Suppressor macrophage (primary cell): Measurements from ENCODE around the gene NEBL.

Experiments used
- DNase-seq, 4 experiments: peaks; one replicate each; pipeline ENCODE4 v3.0.0-alpha.2; 2020 to 2022

NEBL gene

DNA sequence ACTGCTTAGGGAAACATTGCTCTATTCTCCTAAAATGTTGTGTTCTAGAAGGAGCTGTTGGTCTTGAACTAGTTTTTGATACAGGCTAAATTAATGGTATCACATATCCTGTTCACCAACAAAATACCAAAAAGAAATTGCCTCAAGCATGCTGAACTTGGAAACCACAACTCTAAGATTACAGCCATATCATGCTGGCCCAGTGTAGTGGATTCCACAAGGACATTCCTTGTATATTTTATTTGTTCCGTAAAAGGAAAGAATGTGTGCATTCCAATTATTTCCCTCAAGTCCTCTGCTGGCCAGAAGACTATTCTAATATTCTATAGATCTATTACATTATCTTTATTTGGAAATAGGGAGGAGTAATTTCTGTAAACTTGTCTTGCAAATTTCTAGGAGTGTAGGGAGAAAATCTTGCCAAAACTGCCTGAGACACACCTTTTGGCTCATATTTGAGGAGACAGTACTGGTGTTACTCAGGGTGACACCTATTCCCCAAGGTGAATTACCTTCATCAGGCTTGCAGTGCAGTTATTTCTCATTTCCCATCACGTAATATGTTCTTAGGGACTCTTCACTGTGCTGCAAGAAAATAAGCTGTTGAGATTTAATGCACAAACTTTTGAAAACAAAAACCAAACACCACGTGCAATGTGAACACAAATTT is 1.9 kb upstream of the NEBL start:
- no peak for DNase-seq

DNA sequence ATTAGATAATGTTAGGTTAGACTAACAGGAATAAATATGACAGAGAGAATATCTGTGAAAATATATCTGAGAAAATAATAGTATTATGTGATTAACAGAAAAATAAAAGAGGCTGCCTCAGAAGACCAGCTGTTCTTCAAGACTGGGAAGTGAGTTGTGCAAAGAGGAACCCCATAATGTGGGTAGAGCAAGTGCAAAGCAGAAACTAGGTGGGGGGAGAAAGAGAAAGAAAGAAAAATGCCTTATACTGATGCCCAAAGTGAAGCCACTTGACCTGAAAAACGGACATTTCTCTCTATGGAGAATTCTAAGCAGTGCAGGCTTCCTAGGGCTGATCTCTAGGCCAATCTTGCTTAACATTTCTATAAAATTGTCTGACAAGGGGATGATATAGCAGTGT is 3.8 kb downstream of the NEBL start:
- peak in 1 of 4 experiments; percentile 4 for DNase-seq

DNA sequence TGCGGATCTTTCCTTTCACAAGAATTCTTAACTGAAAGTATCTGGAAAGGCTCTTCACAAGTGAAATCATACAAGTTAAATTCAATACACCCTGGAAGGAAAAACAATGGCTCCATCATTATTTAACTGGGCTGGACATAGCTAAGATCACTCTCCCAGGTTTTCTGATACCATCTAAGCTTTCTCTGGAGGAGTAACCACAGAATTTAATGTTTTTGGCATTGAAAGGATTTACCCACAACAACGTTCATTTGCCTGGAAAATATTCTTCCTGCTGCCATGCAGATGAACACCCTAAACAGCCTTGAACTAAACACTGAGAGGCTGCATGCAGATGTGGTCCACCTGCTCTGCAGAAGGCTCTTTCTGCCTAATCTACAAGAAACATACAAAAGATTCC is 4.3 kb downstream of the NEBL start:
- DNase-seq: no peak

DNA sequence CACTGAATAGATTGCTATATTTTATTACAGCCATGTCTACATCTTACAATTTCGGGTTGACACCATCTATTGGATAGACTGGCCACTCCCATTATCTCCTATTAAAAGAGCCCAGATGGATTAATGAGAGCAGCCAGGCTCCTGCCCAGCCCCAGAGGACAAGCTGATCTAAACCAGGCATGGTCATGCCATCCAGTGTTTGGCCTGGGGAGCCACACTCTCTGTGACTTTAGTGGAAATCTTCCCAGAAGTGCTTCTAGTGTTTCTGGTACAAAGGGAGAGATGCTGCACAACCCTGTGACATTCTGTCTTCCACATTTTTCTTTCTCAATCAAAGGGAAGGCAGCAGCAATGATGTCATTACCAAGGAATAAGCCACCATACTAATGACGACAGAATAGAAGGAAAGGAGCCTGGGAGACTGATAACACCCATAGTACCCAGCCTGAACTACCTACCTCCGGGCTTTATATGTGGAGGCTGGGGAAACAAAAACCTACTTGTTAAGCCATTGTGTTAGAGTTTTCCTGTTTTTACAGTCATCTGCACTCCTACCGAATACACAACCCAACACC is 5.0 kb downstream of the NEBL start:
- DNase-seq: no peak

DNA sequence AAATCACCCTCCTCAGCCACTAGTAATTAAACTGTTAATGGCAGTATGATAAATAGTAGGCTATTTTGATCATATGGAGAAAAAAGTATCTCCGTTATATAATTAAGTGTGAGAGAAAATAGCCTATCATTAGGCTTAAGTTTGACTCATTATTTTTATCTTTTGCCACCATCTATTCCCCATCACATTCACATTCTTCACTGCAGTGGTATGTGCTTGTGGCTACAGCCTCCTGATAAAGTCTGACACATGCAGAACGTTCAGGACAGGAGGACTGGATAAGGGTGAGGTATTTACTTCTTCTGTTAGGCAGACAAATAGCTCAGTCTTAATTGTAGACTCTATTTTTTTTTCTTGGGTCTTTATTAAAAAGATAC is 5.8 kb downstream of the NEBL start:
- no peak for DNase-seq

DNA sequence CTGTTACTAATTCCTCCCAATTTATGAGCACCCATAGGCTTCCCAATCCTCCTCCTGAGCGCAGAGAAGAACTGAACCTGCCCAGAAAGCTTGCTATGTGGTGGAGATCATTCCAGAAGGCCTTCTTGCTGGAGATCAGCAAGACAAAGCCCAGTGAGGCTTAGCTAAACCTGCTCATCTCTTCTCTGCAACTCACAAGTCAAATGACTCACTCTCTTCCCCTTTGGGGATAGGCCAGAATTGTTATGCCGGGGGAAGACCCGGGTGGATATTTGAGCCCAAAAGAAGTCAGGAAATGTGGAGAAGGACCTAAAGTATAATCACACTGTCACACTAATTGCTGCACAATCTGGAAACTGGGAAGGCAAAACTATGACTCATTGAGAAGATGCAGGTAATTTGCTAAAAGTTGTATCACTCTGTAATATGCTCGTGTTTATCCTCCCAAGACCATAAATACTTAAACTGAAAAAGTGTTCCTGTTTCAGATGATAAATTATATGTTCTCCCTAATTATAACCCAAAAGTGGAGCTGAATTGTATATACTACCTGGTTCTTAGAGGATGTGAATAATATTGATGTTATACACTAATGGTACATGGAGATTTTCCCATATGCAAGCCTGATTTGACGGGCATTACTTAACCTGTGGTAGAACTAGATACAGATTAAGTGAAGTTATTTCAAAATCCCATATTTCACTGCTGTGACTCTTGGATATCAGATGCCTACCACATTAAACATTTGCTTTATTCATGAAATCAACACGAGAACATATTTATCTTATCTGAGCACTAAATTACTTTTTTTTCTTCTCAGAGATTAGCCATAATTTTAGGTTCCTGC is 6.4 kb downstream of the NEBL start:
- DNase-seq: no peak

DNA sequence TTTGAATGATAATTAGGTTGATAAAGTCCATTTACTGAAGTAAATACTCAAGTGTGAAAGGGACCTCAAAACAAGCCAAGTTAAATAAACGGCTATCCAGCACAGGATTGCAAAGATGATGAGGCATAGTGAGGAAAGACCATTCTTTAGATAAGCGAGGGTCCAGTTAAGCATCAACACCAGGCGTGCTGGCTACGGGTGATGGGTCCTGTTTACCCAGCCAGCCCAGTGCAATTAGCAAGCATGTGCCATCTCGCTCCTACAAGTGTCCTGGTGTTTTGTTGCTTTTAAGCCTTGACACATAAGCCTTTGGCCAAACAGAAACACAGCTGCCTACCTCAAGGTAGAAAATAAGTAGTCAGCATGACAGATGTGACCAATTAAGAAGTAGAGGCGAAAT is 7.1 kb downstream of the NEBL start:
- DNase-seq: no peak

DNA sequence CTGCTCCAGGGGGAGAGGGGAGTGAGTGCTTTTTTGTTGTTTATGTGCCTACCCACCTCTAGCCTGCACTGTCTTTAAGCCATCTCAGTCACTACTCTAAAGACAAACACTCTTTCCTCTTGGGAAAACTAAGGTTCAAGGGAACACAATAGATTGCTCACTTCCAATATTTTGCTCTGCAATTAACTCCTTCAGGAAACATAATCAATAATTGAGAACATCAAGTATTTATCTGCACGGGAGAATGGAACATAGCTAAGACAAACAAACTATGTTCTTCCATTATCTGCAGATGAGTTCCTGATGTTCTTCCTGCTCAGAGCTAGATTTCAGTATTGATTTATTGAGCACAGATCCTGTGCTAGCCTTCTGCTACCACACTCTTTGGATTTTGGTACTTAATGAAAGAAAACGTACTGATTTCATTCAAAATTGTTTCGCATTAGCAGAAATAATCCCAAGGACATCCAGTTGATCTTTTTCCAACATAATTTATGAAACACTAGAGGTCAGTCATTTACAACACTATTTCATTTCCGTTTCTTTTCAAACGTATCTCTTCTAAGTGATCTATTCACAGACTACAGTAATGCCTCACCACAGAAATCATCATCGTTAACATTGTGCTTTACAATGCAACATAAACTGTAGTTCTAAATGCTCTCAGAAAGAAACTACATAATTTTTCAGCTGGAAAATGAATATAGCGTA is 8.3 kb downstream of the NEBL start:
- no peak for DNase-seq

DNA sequence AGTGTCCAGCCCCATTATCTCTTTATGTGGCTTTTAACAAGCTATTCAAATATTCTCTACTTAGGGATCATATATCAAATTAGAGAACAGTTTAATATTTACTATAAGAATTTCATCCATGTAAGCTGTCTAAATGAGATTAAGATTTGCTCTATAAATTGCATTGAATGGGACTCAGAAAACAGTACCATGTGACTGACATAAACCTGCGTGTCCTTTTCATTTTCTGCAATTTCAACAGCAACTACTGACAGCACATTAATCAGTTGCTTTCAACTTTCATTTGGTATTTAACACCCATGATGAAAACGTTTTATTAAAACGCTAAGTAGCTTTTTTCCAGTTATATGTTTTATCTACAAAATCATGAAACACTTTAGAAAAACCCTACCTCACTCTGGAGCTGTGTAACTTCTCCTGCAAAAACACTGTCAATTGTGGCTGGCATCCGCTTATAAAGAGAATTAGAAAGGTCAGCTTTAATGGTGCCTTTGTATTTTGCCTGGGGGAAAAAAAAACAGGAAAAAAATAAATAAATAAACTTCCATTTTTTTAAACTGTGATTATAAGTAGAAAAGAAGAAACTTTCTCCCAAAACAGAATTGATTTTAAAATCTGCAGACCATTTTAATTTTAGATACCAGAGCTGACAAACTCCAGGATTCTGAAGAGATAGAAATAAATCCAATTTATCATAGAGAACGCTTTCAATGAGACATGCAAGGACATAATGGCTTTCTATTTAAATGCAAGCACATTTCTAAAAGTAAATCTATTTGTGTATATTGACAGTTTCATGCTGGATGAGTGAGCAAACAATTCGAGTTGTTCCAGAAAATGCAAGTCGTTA is 9.2 kb downstream of the NEBL start:
- no peak for DNase-seq

DNA sequence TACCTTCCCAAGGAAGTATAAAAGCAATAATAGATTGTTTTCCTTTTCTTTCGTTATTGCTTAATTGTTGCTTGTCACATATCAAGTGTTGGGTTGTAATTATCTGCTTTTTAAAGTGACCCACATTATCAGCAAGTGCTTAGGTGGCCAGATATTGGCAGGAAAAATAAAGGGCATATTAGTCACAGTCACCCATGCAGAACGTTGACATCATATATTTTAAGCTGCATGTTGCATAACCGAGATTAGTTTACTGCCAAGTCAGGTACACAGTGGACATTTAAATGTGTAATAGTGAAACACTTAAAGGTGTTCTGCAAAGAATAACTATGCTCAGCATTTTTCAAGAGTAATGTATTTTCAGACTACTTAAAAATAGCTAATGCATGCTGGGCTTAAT is 11.4 kb downstream of the NEBL start:
- DNase-seq: no peak

DNA sequence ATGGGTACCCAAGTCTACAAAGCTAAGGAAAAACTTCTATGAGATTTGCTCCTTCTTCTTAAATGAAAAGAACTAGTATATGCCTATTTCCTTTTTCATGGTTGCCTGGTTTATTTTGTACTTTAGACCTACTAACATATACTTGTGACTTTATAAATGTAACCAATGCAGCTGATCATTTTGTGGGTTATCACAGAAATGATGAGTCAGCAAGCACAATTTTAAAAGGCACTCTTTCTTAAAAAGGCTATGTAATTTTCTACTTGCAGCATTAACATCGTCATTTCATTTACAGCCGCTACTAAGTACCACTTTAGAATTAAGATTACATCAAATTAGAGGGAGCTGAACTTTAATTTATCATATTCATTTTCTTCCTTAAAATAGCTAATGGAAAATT is 13.6 kb downstream of the NEBL start:
- DNase-seq: no peak

DNA sequence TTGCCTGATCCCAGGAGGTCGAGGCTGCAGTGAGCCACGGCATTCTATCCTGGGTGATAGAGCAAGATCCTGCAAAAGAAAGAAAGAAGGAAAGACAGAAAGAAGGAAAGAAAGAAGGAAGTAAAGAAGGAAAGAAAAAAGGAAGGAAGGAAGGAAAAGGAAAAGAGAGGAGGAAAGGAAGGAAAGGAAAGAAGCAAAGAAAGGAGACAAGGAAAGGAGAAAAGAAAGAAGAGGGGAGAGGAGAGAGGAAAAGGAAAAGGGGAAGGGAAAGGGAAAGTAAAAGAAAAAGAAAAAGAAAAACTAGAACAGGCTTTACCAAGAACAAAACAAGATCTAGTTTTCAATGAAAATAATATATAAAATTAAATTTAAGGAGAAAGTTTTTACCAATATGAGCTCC is 15.0 kb downstream of the NEBL start:
- no peak for DNase-seq

DNA sequence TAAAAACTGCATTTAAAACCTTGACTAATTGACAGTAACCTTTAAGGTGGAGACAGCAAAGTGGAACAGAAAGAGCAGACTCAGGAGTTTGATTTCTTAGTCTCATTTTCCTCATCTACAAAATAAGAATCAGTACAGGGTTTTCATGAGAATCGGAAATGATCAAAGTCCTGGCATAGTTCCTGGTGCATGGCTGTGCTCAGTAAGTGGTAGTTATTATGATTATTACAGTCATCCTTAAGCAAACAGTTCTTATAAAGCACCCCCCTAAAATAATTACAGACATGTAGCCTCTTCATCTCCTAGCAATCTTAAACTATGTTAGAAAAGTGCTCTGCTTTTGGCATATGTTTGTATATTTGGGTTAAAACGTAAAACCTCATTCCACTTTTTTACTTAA is 18.0 kb downstream of the NEBL start:
- no peak for DNase-seq

DNA sequence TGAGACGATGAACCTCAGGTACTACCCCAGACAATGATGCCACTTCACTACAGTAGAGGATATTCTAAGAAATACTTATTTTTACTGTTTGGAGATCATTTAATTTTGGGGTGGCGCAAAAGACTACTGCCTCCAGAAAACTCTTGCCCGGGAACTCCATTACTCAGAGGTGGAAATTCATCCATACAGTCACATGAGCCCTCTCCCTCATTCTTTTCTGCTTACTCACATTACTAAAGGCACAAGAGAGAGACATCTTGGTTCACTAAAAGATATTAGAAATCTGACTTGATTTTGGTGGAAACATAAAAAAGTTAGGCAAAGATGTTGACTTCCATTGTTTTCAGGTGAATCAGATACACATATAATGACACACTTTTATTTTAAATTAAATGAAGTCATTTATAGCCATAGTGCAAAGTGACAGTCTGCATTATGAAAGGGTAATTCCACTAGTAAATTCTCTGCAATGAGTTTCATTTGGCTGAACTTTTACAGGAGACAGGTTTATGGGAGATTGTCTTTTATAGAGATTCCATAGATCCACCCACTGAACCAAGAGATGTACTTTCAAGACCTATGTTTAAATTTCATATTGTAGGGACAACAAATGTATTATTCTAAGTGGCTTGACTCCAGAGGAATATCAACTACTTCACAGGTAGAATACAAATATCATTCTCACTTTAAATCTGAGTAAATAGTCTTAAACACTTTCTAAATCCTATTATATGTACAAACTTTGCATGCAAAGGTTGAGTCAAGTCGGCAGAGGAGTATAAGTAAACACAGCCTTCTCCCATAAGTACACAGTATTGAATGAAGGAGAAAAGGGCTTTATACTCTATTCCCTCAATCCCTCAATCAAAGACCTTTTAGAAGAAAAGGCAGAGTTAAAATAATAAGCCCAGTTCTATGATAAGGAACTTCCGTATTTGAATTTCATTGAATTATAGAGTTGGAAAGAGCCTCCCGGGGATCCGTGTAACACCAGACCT is 18.8 kb downstream of the NEBL start:
- no peak for DNase-seq

DNA sequence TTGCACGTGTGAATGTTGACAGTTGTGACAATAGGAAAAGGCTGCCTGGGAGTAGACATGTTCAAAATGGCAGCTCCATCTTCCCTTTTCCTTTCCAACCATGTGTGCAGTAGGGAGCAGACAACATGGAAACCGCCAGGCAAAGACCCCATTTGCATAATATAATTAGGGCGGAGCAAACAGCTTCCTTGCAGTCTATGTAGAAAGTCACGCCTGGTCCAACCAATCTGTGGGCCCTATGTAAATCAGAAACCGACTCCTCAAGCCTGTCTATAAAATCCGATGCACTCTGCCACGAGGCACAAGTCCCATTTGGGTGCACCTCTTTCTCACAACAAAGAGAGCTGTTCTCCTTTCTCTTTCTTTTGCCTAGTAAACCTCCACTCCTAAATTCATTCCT is 19.6 kb downstream of the NEBL start:
- no peak for DNase-seq

DNA sequence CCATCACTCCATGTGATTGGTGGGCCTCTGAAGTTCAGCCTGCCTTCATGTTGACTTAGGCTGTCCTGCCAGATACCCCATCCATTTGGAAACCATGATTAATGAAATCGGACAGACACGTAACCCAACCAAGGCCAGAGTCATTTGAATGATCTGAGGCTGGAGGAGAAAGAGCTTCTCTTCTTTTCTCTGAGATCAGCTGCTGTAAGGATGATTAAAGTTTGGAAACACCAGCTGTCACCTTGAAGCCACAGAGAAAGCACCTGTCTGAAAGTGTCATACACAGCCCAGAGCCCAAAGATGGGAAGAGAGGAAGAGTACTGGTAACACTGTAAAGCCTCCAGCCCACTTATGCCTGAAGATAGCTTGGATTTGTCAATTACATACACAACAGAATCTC is 22.9 kb downstream of the NEBL start:
- DNase-seq: no peak

DNA sequence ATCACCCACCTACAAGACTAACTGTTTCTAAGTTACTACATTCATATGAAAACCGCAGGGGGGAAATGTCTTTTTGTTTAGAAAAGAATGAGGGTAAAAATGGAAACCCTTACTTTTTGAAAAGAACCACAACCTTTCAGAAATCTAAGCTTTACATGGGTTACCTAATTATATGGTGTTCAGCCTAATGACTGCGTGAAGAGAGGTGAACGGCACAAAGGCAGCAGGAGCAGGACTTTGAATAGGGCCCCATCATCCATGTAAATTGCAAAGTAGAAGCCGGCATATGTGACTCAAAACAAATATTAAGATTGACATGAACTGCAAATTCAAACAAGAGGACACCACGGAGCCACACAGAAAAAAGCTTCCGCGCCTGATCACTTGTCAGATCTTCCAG is 25.1 kb downstream of the NEBL start:
- DNase-seq: no peak

DNA sequence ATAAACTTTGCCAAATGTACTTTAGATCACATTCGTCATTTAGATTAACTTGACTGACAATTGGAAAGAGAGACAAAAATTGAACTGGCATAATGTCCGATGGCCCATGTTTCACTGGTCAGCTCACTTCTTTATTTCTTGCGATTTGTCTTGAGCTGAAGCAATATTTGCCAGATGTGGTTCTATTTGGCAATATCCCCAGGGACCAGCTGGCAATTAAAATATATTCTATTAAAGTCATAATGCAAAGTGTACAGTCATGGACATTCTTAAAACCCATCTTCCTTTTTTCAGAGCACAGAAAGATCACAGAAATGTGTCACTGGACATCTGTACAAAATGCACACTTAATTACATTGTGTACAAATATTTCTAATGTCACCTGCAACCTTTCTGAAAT is 26.3 kb downstream of the NEBL start:
- no peak for DNase-seq

DNA sequence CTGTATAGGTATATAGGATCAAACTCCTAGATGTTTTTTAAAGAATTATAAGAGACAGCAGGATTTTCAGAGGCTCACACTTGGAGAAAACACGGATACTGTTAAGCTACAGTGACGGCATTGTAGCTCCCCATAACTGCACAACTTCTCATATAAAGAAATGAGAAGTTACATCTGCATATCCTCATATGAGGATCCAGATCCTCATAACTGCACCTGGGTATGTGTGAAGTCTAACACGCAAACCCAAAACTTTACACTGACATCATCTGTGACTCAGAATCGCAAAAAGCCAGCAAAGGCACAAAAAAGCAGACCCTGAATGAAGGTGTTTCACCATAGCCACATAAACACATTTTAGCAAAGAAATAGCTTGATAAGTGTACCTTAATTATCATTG is 34.1 kb downstream of the NEBL start:
- no peak for DNase-seq

DNA sequence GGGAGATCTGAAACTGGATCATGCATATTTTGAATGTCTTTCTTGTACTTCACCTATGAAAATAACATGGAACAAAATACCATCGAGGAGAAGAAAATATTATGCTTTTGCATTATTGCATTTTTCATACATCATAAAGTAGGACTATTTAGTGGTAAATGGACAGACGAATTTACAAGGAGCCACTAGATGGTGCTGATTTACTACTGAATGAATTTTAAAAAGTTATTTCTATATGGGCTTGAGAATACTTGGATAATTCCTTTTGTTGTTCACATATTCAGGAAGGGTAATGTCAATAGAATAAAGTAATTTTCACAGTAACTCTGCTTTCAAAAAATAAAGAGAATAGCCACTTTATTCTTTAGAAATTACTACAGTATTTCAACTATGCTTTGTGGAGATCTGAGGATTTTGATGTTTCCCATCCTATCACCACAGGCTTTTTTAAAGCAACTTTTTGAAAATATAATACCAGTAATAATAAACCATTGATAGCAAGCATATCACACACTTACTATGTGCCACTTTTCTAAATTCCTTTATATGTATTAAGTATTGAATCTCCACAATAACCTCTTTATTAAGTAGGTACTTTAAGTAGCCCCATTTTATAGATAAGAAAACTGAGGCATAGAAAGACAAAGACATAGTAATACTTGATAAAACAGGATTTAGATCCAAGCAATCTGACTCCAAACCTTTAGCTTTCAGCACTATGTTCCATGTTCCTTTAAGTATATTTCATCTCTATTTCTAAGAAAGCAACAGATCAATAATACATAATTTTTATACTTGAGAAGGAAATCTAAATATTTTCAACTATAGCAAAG is 38.6 kb downstream of the NEBL start:
- DNase-seq: peak in 2 of 4 experiments; percentile 38 to 41
